HL-60 (cell line): ENCODE measurements around the gene UFD1.

Source experiments
- DNase-seq, 2 experiments: peaks; one replicate each; pipeline ENCODE4 v3.0.0-alpha.2; 2010 to 2020; ENCODE audit warnings: low read depth in 1 of 2, low spot score in 1 of 2
- H3K27ac ChIP-seq: fragments of 250-450 bp; sonication (Bioruptor Pico); replicated peaks from 2 replicates; pipeline ENCODE4 v1.5.1; 2020; ENCODE audit warnings: mild to moderate bottlenecking, moderate library complexity
- H3K27me3 ChIP-seq: fragments of 250-450 bp; sonication (Bioruptor Pico); 2 replicates; pipeline ENCODE4 v1.5.1; 2021; ENCODE audit warnings: mild to moderate bottlenecking, moderate library complexity; ENCODE audit not compliant: insufficient read depth, poor library complexity, severe bottlenecking
- H3K4me3 ChIP-seq: replicated peaks from 2 replicates; pipeline ENCODE4 v1.5.1; 2011; ENCODE audit warnings: mild to moderate bottlenecking, control low read depth, low read length; ENCODE audit not compliant: insufficient read depth
- CTCF ChIP-seq: IDR thresholded peaks from one replicate; pipeline ENCODE4 v1.5.1; 2011; ENCODE audit warnings: low read length, control low read depth, inconsistent platforms; ENCODE audit not compliant: insufficient read depth
- GABPA ChIP-seq: IDR thresholded peaks from 2 replicates; pipeline ENCODE4 v1.6.1; 2012; ENCODE audit warnings: low read depth
- POLR2AphosphoS5 ChIP-seq: IDR thresholded peaks from 2 replicates; pipeline ENCODE4 v1.6.1; 2012; ENCODE audit warnings: low read depth
- REST ChIP-seq: IDR thresholded peaks from 2 replicates; pipeline ENCODE4 v1.6.1; 2012; ENCODE audit warnings: low read depth; ENCODE audit not compliant: insufficient replicate concordance
- SPI1 ChIP-seq: IDR thresholded peaks from 2 replicates; pipeline ENCODE4 v1.6.1; 2012; ENCODE audit warnings: low read depth, mild to moderate bottlenecking, borderline replicate concordance

The UFD1 gene

GRCh38 chr22:19501897-19502447, 23.0 kb upstream of the UFD1 start:
- no peak overlapping the region for H3K27ac ChIP-seq
- TF ChIP-seq GABPA (no peak), SPI1 (no peak), CTCF (no peak), REST (no peak), POLR2AphosphoS5 (no peak)
- DNase-seq: no peak
- H3K4me3 ChIP-seq: no peak overlapping the region
- no peaks in the 10 kb centered on the region for H3K27me3 ChIP-seq

- Histone ChIP-seq H3K27ac (no peak overlapping the region), H3K4me3 (no peak overlapping the region), H3K27me3 (no peaks in the 10 kb centered on the region)
Measured at GRCh38 chr22:19499880-19500242, 20.9 kb upstream of the UFD1 start.

More at GRCh38 chr22:19499880-19500242, 20.9 kb upstream of the UFD1 start:
- TF ChIP-seq GABPA (no peak), REST (no peak), CTCF (no peak), POLR2AphosphoS5 (no peak), SPI1 (no peak)
- no peak for DNase-seq
